GM21786 (cell line): ENCODE measurements around the gene G6PD.

Experiments used
- ATAC-seq: cut with Tn5 transposase; IDR thresholded peaks from one replicate; pipeline ENCODE4 v1.9.1; 2021; ENCODE audit not compliant: unreplicated experiment

G6PD gene

DNA sequence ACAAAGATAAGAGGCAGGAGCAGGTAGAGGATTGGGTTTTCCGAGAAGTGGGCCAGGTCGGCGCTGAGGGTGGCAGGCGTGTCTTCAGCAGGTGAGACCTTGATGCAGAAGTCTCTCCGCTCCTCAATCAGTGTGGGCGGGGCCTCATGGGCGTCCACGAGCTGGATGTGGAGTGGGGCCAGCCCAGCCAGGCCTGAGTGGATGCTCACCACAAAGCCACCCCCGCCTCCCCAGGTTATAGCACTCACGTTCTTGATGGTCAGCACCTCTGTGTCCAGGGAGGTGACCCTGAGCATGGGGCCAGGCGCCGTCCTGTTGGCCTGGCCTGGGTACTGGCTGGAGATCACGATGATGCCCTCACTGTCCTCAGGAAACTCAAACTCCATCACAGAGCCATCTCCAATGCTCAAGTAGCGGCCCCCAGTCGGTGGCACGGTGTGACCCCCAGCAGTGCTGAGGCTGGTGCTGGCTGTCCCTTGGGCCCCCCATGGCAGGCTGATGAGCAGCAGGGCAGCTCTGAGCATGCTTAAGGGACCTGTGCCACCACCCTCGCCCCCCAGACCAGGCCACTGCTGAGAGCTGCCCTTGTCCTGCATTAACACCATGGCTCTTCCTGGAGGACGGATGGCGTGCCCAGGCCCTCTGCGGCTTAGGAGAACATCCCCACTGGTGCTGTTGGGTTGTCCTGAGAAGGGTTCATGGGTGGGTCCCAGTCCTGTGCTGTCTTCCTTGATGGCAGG is 58.1 kb downstream of the G6PD start:
- ATAC-seq = no peak

DNA sequence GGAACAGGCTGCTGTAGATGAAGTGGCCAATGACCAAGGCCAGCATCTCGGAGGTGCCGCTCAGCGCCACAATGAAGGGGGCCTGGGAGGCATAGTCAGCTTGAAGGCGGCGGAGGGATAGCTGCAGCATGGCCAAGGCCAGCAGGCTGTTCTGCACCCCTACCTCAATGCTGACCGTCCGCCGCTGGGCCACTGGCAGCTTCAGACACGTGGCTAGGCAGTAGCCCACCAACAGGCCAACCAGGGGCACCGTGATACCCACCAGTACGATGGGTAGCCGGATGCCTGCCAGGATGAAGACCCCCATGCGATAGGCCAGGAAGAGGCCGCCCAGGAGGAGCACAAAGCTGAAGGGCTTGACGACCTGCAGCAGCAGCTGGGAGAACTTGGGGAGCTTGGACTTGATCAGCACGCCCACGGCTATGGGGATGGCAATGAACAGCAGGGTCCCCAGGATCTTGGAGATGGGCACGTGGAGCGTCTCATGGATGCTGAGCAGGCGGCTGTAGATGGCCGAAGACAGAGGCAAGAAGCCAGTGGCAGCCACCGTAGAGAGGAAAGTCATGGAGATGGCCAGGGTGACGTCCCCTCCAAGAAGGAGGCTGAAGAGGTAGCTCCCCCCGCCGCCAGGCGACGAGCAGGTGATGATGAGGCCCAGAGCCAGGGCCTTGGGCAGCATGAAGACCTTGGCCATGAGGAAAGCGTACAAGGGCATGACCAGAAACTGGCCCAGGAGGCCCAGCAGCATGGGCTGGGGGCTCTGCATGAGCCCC is 58.9 kb downstream of the G6PD start:
- no peak for ATAC-seq

GRCh38 chrX:154486396-154487207 is 60.0 kb downstream of the G6PD start, which contains the start of gene UBL4A:
Gene UBL4A (minus strand): TSS chrX:154486615. CDS start chrX:154486584, 31 bp downstream.
- no peak for ATAC-seq

DNA sequence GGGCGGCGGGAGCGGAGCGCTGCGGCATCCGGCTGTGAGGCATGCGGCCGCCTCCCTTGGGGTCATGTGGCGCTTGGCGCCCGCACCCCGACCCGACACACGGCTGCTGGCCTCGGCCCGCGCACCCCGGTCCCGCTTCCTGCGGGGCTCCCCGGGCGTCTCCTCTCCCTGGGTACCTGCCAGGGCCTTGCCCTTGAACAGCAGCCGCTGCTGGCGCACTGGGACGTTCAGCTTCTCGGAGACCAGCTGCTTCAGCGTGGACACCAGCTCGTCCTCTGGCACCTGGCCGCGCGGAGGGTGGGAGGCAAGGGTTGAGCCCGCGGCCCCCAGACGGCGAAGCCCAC is 60.6 kb downstream of the G6PD start:
- no peak for ATAC-seq

- no peak for ATAC-seq
These were observed 61.2 kb downstream of the G6PD start for GRCh38 chrX:154485150-154486051.

GRCh38 chrX:154484255-154485149 is 62.1 kb downstream of the G6PD start:
- no peak for ATAC-seq

DNA sequence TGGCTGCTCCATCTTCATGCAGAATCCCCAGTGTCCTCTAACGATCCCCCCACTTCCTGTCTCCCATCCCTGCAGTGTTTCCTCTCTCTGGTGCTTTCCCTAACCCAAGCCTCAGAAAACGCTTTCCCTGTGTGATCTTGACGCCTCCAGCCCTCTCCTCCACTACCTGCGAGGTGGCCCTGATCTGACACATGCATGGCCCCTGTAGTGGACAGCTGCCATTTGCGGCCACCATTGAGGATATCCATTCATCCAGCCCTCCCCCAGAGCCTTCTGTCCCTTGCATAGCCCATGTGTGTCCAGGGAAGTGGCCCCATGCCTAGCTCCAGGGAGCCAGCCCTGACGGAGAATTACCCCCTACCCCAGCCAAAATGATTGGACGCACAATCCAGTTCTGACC is 63.3 kb downstream of the G6PD start:
- no peak for ATAC-seq

DNA sequence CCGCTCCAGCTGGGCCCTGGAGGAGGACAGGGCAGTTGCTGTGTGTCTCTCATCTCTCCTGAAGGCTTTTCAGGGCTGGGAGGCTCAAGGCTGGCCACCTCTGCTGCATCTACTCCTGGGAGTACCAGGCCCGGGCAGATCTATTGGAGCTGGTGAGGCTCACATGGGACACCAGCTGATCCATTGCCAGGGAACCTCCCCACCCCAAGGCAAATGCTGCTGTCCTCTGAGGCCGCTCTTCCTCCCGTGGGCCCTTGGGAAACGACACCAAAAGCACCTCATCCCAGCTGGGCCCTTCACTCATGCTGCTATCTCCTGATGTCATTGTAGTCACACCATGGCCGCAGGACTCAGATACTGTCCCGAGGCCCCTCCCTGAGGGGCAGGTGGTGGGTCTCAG is 63.9 kb downstream of the G6PD start:
- ATAC-seq = no peak

DNA sequence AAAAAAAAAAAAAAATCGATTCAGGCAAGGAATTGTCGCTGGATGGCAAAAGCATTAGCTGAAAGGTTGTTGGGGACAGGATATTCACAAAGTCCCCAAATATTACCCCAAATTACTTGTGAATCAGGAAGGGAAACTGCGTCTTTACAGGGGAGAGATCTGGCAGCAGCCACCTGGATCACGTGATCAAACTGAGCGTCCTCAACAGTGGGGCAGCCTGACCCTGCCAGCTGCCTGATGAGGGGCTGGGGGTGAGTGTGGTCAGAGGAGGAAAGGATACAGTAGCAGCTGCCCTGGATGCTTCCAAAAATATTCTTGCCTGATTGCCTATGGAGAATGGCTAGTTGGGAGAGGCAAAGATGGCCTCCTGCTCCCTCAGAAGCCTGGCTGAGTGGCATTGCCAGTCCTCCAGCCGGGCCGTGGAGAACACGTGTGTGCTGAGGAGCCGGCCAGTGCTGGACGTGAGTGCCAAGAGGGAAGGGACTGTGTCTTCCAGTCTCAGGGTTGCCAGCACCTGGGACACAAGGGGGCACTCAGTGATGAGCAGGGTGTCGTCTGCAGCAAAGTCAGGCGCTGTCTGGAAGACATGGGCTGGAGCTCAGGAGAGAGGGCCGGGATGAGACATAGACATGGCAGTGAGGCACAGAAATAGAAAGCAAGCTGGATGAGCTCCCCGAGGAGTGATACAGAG is 64.6 kb downstream of the G6PD start:
- no peak for ATAC-seq
